PC-9 (cell line): Measurements from ENCODE around the gene PPP2R2C. TPM values are rescaled to one million over a fixed set of nuclear protein-coding genes. Genes with fewer than 3 reads are reported as not detected.

ENCODE experiments used
- BruUV-seq: library from RNA; stranded (reverse); fragments of 400-500 nt; replicated peaks from 2 replicates; lab custom pipeline; 2021; lab: Mats Ljungman, UMichigan
- CTCF ChIA-PET: fragments of 300-600 bp; sonication (Branson Sonifier 250); formaldehyde crosslinking; loops from one replicate; lab custom pipeline; 2022; ENCODE audit warnings: antibody characterized with exemption; lab: Charles Lee
- POLR2A ChIA-PET: fragments of 300-600 bp; sonication (Branson Sonifier 250); formaldehyde crosslinking; loops from one replicate; lab custom pipeline; 2022; ENCODE audit warnings: antibody characterized with exemption; ENCODE audit not compliant: unreplicated experiment; lab: Charles Lee
- DNase-seq, 2 experiments: peaks; one replicate each; pipeline versions ENCODE4 v3.0.0 to v3.0.0-alpha.2; 2015 to 2022; ENCODE audit warnings: mixed read lengths in 1 of 2
- H2AFZ ChIP-seq: fragments of 200-600 bp; sonication (generic); 2 replicates; pipeline ENCODE4 v1.8.1; 2017; ENCODE audit warnings: antibody characterized with exemption
- H3F3A ChIP-seq: fragments of 200-600 bp; sonication (generic); 2 replicates; pipeline ENCODE4 v1.8.1; 2017; ENCODE audit warnings: antibody characterized with exemption, mild to moderate bottlenecking, low read depth; ENCODE audit not compliant: insufficient read depth
- H3K27ac ChIP-seq: fragments of 200-600 bp; sonication (generic); 2 replicates; pipeline ENCODE4 v1.6.1; 2016; ENCODE audit warnings: mixed run types
- H3K27me3 ChIP-seq: fragments of 200-600 bp; sonication (generic); 2 replicates; pipeline ENCODE4 v1.6.1; 2016; ENCODE audit warnings: low read depth, mixed run types; ENCODE audit not compliant: insufficient read depth
- H3K36me3 ChIP-seq: fragments of 200-600 bp; sonication (generic); 2 replicates; pipeline ENCODE4 v1.6.1; 2016; ENCODE audit warnings: low read depth, mixed run types
- H3K4me1 ChIP-seq: fragments of 200-600 bp; sonication (generic); replicated peaks from 2 replicates; pipeline ENCODE4 v1.6.1; 2016; ENCODE audit warnings: mixed run types; ENCODE audit not compliant: insufficient read depth
- H3K4me2 ChIP-seq: fragments of 200-600 bp; sonication (generic); 2 replicates; pipeline ENCODE4 v1.6.1; 2017; ENCODE audit warnings: mixed run types
- H3K4me3 ChIP-seq: fragments of 200-600 bp; sonication (generic); 2 replicates; pipeline ENCODE4 v1.6.1; 2016; ENCODE audit warnings: mixed run types
- H3K79me2 ChIP-seq: fragments of 200-600 bp; sonication (generic); 2 replicates; pipeline ENCODE4 v1.6.1; 2017; ENCODE audit warnings: low read depth, mixed run types
- H3K9me2 ChIP-seq: fragments of 200-600 bp; sonication (generic); 2 replicates; pipeline ENCODE4 v1.8.1; 2017; ENCODE audit warnings: mild to moderate bottlenecking; ENCODE audit not compliant: insufficient read depth
- H3K9me3 ChIP-seq: fragments of 200-600 bp; sonication (generic); 2 replicates; pipeline ENCODE4 v1.8.1; 2016; ENCODE audit warnings: low read depth; ENCODE audit not compliant: insufficient read depth
- H4K20me1 ChIP-seq: fragments of 200-600 bp; sonication (generic); 2 replicates; pipeline ENCODE4 v1.8.1; 2017; ENCODE audit not compliant: insufficient read depth
- CTCF ChIP-seq: fragments of 200-600 bp; sonication (generic); conservative IDR thresholded peaks from 2 replicates; pipeline ENCODE4 v1.6.1; 2017; ENCODE audit warnings: mixed run types, antibody characterized with exemption, mild to moderate bottlenecking, moderate library complexity
- EZH2 ChIP-seq: fragments of 200-600 bp; sonication (generic); IDR thresholded peaks from 2 replicates; pipeline ENCODE4 v1.8.0; 2017; ENCODE audit warnings: antibody characterized with exemption, low read depth
- intact Hi-C: fragments of 100-400 bp; cut with micrococcal nuclease; formaldehyde crosslinking; loops from one replicate; pipeline ENCODE4 v1.10.0; 2022; ENCODE audit not compliant: unreplicated experiment
- total RNA-seq: library from RNA; stranded (reverse); gene quantifications from 2 replicates; pipeline ENCODE4 v1.2.3, GENCODE V29; 2021

Gene PPP2R2C
- total RNA-seq, 1 experiment from 2014 or later = 40.9 TPM

- no peaks in the 10 kb centered on the region for H3K9me2 ChIP-seq
- H3K9me3 ChIP-seq = no peaks in the 10 kb centered on the region
- no peak overlapping the region for H3K27ac ChIP-seq
- no peaks in the 10 kb centered on the region for H3K4me1 ChIP-seq
- H4K20me1 ChIP-seq = no peaks in the 10 kb centered on the region
- BruUV-seq = no TSS peak
- no peak overlapping the region for H2AFZ ChIP-seq
- no peak for TF ChIP-seq CTCF
- TF ChIP-seq EZH2 = no peak
- 0 out of 2 replicates have a peak, but pooled peaks cover 3% of the 10 kb centered on the region for H3F3A ChIP-seq
- no peak overlapping the region for H3K4me2 ChIP-seq
- ChIA-PET CTCF (interaction anchor here (0.6 kb wide), 1 partner anchor 549 kb away, joined by 6 read pairs; no protein-coding TSS in a partner anchor), POLR2A (no interaction called here)
- no peaks in the 10 kb centered on the region for H3K27me3 ChIP-seq
- no peak overlapping the region for H3K4me3 ChIP-seq
- no peak for DNase-seq
- no peaks in the 10 kb centered on the region for H3K36me3 ChIP-seq
- no peaks in the 10 kb centered on the region for H3K79me2 ChIP-seq
- intact Hi-C loops = no loop called here
These were observed 121.8 kb downstream of the PPP2R2C start for GRCh38 chr4:6350646-6351045.

- intact Hi-C loops = no loop called here
These were observed 122.4 kb downstream of the PPP2R2C start for GRCh38 chr4:6349896-6350603.

GRCh38 chr4:6348408-6348807, 124.0 kb downstream of the PPP2R2C start:
- POLR2A ChIA-PET = no interaction called here
- Histone ChIP-seq H3F3A (peaks cover 17% of the 10 kb centered on the region), H2AFZ (no peak overlapping the region), H3K27ac (no peak overlapping the region), H3K4me2 (no peak overlapping the region), H3K79me2 (no peaks in the 10 kb centered on the region), H3K9me2 (no peaks in the 10 kb centered on the region), H3K36me3 (no peaks in the 10 kb centered on the region), H4K20me1 (no peaks in the 10 kb centered on the region), H3K27me3 (no peaks in the 10 kb centered on the region), H3K4me1 (peaks cover 16% of the 10 kb centered on the region), H3K4me3 (no peak overlapping the region), H3K9me3 (no peaks in the 10 kb centered on the region)
- intact Hi-C loops = no loop called here
- CTCF ChIA-PET = no interaction called here
- DNase-seq = no peak
- BruUV-seq = no TSS peak
- TF ChIP-seq EZH2 = no peak

More at GRCh38 chr4:6349896-6350603, 122.4 kb downstream of the PPP2R2C start:
- no peaks in the 10 kb centered on the region for H3K36me3 ChIP-seq
- no peaks in the 10 kb centered on the region for H3K79me2 ChIP-seq
- H3K9me2 ChIP-seq = no peaks in the 10 kb centered on the region
- POLR2A ChIA-PET = no interaction called here
- BruUV-seq = no TSS peak
- no peak overlapping the region for H3K27ac ChIP-seq
- no peak overlapping the region for H3K4me3 ChIP-seq
- TF ChIP-seq EZH2 (no peak), CTCF (no peak)
- H3K4me1 ChIP-seq = peaks cover 2% of the 10 kb centered on the region
- H3K4me2 ChIP-seq = no peak overlapping the region
- no peaks in the 10 kb centered on the region for H3K27me3 ChIP-seq
- H4K20me1 ChIP-seq = no peaks in the 10 kb centered on the region
- no peak for DNase-seq
- no peaks in the 10 kb centered on the region for H3K9me3 ChIP-seq
- H3F3A ChIP-seq = 0 out of 2 replicates have a peak, but pooled peaks cover 3% of the 10 kb centered on the region
- H2AFZ ChIP-seq = no peak overlapping the region
- CTCF ChIA-PET = no interaction called here
